ENCODE data around the gene FEV. TPM values are rescaled to one million over a fixed set of nuclear protein-coding genes. Genes with fewer than 3 reads are reported as not detected.

The FEV gene
- total RNA-seq, 6 donors from 2014 or later = not detected

DNA sequence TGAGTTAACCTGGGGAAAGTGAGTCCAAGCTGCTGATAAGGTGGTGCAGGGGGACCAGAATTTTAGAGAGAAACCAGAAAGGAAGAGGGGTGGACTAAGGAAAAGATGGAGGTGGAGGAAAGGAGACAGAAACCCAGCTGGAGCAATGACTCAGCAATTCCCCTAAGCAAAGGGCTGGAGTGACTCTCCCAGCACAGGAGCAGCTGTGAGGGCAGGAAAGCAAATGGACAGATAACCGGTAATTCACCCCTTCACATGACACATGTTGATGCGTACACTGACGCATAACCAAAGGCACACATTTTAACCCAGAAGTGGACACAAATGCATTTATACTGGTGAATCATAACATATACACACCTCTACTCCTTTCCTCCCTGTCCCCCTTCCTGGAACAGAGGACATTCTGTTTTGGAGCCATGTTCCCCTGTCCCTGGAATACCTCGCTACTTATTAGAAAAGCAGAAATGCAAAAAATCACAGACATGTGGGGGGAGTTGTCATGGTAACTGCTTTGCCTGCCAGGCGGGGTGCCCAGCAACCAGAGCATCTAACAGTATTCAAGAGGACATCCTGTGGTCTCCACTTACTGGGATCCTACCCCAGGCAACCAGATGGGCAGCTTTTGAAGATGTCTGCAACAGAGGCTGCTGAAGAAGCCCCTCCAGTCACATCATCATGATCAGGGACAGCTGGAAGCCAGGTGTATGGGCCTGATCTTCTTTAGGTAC lies 20.8 kb downstream of the FEV start:
- H3K9me3 ChIP-seq = no peaks in the 10 kb centered on the region
- ATAC-seq (ENCODE audit: low FRiP score in 2 of 2) = no peak
- peaks cover 0 to 51% (median 32%) of the 10 kb centered on the region in 4 donors for H3K27me3 ChIP-seq
- no peak for DNase-seq
- H3K27ac ChIP-seq = no peak overlapping the region
- 36 to 53% methylated on average over 5 of the region's 5 CpGs for WGBS, 2 donors
- TF ChIP-seq POLR2A (IDR thresholded peaks at IDR 0.05) (no peak), EP300 (IDR thresholded peaks at IDR 0.05) (no peak), POLR2AphosphoS5 (IDR thresholded peaks at IDR 0.05) (no peak)
- no peak overlapping the region for H3K4me3 ChIP-seq
- peaks cover 14 to 25% (median 18%) of the 10 kb centered on the region in 4 donors for H3K4me1 ChIP-seq
- no peaks in the 10 kb centered on the region for H3K36me3 ChIP-seq

DNA sequence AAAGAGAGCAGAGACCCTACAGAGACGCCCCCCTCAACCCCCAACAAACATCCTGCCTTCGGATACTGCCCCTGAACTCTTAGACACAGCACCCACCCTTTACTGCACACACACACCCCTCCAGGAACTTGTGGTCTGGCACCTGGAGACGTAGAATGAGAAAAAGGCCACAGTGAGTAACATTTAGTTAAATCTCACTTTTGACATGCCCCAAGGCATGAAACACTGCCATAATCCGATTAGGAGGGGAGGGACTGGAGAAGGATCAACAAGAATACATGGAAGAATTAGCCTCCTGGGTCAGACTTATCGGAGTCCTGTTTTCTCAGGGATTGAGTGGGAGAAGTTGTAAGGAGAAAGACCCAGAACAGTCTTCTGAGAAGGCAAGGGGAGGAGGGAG lies 21.4 kb downstream of the FEV start:
- 16 to 19% methylated on average over 5 of the region's 5 CpGs for WGBS, 2 donors
- peaks cover 0 to 58% (median 35%) of the 10 kb centered on the region in 4 donors for H3K27me3 ChIP-seq

DNA sequence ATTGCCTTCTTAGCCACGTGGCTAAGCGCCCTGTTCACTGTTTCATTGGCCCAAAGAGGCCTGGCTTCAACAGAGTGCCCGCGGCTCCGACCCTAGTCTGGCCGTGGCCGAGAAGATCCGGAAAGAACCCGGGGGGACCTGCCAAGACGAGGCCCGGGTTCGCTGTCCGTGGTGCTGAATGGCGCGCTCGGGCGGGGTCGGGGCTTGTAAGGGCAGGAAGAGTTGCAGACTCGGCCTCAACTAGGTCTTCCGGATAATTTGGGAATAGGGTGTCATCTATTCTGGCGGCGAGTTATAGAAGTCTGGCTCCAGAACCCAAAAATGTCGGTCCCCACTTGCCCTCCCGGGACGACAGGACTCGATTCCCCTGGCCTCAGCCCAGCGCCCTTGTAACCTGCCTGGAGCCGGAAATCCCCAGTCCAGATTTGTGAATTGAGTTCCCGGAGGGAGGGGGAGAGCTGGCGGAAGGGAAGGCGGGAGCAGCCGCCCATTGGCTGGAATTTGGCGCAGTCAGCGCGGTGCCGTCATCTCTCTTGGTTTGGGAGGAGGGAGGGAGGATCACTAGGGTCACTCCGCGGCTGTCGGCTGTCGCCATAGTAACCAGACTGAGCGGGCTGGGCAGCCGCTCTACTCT lies 22.0 kb downstream of the FEV start:
- Histone ChIP-seq H3K27ac (no peak overlapping the region), H3K36me3 (no peaks in the 10 kb centered on the region), H3K27me3 (peaks cover 0 to 60% (median 35%) of the 10 kb centered on the region in 4 donors), H3K9me3 (no peaks in the 10 kb centered on the region), H3K4me1 (peaks cover 14 to 28% (median 20%) of the 10 kb centered on the region in 4 donors), H3K4me3 (peak overlapping the region in 1 of 4 donors; percentile 20)
- TF ChIP-seq POLR2A (IDR thresholded peaks at IDR 0.05) (no peak), POLR2AphosphoS5 (IDR thresholded peaks at IDR 0.05) (no peak), EP300 (IDR thresholded peaks at IDR 0.05) (no peak)
- TF ChIP-seq, protein P1, sequence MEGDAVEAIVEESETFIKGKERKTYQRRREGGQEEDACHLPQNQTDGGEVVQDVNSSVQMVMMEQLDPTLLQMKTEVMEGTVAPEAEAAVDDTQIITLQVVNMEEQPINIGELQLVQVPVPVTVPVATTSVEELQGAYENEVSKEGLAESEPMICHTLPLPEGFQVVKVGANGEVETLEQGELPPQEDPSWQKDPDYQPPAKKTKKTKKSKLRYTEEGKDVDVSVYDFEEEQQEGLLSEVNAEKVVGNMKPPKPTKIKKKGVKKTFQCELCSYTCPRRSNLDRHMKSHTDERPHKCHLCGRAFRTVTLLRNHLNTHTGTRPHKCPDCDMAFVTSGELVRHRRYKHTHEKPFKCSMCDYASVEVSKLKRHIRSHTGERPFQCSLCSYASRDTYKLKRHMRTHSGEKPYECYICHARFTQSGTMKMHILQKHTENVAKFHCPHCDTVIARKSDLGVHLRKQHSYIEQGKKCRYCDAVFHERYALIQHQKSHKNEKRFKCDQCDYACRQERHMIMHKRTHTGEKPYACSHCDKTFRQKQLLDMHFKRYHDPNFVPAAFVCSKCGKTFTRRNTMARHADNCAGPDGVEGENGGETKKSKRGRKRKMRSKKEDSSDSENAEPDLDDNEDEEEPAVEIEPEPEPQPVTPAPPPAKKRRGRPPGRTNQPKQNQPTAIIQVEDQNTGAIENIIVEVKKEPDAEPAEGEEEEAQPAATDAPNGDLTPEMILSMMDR (IDR thresholded peaks at IDR 0.05) = no peak
- WGBS, 2 donors = 0 to 5% methylated on average over 8 to 42 of the region's 42 CpGs
- peak in 1 of 2 donors; percentile 94 for DNase-seq
- peak; percentile 38 to 51 for ATAC-seq (ENCODE audit: low FRiP score in 2 of 2)

More for the DNA sequence above, 21.4 kb downstream of the FEV start:
- no peak for ATAC-seq (ENCODE audit: low FRiP score in 2 of 2)
- no peak overlapping the region for H3K4me3 ChIP-seq
- H3K27ac ChIP-seq = no peak overlapping the region
- peaks cover 14 to 28% (median 20%) of the 10 kb centered on the region in 4 donors for H3K4me1 ChIP-seq
- no peak for DNase-seq
- no peaks in the 10 kb centered on the region for H3K9me3 ChIP-seq
- no peak for TF ChIP-seq POLR2A (IDR thresholded peaks at IDR 0.05)
- TF ChIP-seq, protein P1 (IDR thresholded peaks at IDR 0.05) = no peak
- TF ChIP-seq EP300 (IDR thresholded peaks at IDR 0.05) = no peak
- TF ChIP-seq POLR2AphosphoS5 (IDR thresholded peaks at IDR 0.05) = no peak
- no peaks in the 10 kb centered on the region for H3K36me3 ChIP-seq

DNA sequence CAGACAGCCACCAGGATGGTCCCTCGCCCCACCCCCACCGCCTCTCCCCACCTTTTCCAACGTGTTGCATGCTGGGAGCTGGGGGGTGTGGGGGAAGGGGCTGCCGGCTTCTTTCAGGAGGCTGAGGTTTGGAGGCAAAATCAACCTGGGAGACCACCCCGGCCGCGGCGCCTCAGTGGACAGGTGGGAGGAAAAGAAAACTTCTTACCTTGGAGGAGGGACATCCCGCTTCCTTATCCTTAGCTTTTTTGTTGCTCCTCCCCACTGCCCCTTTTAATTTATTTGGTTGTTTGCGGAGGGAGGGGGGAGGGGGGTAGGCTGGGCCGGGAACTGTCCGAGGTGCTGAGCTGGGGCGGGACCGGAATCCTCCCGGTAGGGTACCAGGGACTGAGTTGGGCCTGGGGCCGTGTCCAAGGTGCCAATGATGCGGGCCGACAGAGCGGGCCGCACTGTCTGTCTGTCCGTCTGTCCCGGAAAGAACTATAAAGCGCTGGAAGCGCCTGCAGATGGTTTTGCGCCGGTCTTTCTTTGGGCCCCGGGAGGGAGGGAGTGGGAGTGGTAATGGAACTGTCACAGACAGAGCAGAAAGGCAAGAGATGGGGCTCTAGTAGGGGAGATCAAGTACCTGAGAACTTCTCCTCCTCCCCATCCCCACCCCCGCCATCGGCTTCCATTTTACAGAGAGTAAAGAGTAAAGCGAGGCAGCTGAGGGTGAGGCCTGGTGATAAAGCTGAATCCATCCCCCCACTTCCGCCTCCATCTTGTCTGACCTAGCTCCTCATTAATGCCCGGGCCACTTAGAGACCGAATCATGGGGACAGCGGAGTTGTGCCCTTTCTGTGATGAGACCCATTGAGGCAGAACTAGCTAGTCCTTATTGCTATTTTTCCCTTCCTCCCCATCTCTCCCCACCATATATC lies 23.1 kb downstream of the FEV start:
- no peak for ATAC-seq (ENCODE audit: low FRiP score in 2 of 2)
- Histone ChIP-seq H3K36me3 (no peaks in the 10 kb centered on the region), H3K27me3 (peaks cover 0 to 60% (median 35%) of the 10 kb centered on the region in 4 donors), H3K9me3 (no peaks in the 10 kb centered on the region), H3K27ac (no peak overlapping the region), H3K4me1 (peaks cover 14 to 28% (median 20%) of the 10 kb centered on the region in 4 donors), H3K4me3 (no peak overlapping the region)
- TF ChIP-seq, protein P1 (IDR thresholded peaks at IDR 0.05) = no peak
- no peak for TF ChIP-seq POLR2A (IDR thresholded peaks at IDR 0.05)
- no peak for TF ChIP-seq POLR2AphosphoS5 (IDR thresholded peaks at IDR 0.05)
- peak in 1 of 2 donors; percentile 56 for DNase-seq
- 13 to 16% methylated on average over 32 to 34 of the region's 34 CpGs for WGBS, 2 donors
